ENCODE measurements around the gene CSRP3.

Gene CSRP3

DNA sequence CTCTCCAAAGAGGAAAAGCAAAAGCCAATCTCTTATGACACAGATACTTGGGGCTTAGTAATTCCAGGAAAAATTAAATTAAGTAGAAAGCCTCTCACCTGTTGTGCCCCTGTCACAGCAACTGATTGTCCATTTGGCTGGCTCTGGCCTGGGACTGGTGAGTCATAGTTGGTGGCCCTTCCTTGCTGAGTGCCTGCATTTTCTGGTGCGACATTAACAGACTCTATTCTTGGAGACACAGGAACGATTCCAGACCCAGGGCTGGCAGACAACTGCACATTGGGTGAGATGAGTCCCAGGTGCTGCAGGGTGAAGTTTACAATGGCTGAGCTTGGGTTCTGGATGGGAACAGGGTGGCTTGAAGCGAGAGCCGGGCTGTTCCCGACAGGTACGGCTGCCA lies 23.3 kb upstream of the CSRP3 start:
- no peak for DNase-seq

DNA sequence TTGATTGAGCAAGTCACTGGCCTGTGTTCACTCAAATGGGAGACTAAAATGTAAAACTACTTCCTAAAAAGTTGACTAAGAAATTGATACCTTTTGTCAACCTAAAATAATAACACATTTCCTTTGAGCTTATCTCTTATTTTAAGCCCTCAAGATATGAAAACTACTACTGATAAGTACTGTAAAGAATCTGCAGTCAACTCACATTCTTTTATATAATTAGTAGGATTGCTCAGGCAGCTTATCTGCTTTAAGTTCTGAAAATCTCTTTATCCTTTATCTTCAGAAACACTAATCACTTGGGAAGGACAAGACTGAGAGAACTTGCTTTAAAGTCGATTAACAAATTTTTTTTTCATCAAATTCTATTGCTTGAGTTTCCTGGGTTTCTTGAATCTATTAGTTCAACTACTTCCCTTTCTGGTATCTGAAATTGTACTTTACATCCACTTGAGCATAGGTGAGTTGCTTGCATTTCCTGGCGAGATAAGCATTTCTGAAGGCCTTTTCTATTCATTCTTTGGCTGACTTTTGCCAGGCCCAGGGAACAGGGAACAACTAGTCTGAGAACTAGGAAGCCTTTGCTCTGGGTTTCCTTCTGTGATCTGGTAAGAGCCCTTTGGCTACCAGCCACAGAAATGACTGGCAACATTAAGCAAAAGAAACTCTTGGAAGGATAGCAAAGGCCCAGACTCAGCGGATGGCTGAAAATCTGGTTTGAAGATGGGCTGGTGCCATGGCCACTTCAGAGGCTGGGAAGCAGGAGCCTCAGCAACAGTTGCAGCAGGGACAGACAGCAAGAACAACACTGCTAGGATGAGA lies 19.3 kb upstream of the CSRP3 start:
- no peak for DNase-seq

DNA sequence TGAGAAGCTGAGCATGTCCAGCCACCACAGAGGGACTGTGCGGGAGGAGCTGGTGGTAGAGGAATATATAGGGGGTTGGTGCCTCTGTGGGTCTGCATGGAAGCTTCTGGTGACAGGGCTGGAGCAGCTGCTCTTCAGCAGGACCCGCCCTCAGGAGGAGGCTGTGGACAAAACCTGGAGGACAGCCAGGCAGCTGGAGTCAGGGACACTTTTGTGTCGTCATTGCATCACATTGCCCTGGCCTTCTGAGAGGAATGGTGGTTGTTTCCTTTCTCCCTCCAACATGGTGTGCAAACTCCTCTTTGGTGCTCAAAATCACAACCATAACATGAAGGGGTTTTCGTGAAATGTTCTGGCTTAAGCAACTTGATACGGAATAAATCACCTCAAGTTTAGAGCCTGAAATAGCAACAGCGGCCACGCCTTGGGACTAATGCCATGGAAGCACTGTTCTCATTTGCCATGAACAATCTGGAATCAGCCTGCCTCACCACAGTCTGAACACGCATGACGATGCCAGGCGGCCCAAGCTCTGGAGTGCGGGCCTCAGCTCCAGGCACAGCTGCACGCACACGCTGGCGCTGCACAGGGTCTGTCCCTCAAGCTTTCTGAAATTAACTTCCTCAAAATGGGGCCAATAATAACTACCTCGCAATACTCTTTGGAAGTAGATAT lies 17.1 kb upstream of the CSRP3 start:
- DNase-seq: no peak

DNA sequence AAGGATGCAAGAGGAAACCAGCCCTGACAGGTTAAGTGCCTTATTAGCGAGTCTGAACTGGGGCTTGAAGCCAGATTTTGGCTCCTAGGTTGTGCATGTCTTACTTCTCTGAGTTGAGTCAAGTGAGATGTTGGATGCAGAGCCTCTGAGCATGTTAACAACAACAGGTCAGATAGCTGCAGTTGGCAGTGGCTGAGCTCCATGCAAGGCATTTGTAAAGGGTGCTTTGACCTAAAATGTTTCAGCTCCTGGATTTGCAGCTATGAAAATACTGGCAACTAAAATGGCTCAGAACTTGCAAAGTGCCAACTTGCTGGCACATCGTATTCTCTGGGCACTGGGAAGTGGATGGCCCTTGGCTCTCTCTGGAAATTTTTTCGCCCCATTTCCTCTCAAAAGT lies 16.4 kb upstream of the CSRP3 start:
- no peak for DNase-seq

DNA sequence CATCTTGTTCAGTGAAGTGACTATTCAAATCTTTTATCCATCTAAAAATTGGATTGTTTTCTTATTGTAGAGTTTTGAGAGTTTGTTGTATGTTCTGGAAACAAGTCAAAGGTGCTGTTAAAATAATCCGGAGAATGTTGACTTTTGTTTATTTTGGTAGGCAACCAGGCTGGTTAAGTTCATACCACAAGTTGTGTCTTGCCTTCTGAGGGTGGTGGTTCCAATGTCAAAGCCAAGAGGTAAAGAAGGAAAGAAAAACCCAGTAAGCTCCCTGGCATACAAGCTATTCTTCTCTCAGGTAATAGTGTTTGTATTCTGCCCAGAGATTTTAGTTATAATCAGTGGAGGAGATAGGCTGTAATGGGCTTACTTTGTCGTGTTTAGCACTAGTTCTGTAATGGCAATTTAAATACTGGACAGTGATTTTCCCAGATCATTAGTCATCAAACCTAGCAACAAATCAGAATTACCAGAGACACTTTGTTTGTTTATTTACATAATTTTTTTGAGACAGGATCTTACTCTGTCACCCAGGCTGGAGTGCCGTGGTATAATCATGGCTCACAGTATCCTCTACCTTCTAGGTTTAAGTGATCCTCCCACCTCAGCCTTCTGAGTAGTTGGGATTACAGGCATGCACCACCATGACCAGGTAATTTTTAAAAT lies 15.1 kb upstream of the CSRP3 start:
- no peak for DNase-seq

DNA sequence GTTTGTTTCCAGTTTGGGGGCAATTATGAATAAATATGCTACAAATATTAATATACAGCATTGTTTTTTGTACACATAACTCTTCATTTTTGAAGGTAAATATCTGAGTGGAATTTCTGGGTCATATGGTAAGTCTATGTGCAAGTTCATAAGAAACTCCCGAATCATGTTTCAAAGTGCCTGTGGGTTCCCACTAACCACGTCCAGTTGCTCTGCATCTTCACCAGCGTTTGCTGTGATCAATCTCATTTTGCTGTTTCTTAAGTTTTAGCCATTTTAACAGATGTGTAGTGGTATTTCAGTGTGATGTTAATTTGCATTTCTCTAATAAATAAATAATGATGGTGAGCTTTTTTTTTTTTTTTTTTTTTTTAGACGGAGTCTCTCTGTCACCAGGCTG lies 14.2 kb upstream of the CSRP3 start:
- DNase-seq: no peak

DNA sequence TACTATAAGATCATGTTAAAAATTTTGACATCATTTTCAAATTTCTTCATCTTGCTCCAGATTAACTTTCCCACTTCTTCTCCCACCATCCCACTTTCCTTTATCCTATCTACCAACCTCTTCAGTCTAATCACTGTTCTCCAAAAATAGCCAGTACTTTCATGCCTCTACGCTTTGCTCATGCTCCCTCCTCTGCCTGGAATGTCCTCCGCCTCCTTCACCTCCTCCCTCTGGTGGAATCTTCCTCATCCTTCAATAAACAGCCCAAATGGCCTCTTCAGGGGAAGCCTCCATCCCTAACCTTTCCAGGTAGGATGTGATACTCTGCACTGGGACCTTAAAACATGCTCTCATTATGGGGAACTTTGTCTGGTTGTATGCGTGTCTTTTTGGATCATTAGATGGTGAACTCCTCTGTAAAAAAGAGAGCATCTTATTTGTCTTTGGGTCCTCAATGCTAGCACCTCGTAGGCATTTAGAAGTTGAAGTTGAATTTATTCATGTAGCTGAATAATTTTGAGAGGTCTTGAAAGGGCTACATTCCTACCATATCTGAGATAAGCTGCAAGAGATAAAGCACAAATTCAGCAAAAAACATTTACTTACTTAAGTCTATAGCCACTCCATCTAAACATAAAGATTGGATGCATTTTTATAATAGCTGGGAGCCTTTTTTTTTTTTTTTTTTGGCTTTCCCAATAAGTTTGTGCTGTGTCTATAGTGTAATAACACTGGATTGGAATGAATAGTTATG lies 8.0 kb upstream of the CSRP3 start:
- no peak for DNase-seq

DNA sequence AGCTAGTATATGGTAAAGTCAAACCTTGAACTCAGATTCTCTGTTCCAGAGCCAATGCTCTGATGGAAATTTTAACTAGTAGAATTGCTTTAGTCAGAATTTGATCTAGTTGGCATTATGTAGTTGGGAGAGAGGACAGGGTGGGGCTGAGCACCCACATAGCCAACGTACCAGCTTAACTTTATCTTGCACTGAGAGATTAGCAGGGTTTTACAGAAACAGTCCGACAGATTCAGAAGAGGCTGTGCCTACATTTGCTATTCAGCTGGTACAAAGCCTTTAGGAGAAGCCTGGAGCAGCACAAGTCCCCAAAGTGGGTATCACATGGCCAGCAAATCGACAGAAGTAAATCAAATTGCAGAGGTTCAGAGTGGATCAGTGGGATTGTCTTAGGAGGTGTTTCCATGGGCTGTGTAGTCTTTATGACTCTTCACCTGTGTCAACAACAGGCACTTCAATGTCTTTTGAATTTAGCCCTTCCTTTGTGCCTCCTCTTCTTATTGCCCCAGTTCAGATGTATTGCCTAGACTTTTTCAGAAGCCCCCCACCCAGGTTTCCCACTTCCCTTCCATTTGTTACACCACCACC lies 7.3 kb upstream of the CSRP3 start:
- DNase-seq: no peak

DNA sequence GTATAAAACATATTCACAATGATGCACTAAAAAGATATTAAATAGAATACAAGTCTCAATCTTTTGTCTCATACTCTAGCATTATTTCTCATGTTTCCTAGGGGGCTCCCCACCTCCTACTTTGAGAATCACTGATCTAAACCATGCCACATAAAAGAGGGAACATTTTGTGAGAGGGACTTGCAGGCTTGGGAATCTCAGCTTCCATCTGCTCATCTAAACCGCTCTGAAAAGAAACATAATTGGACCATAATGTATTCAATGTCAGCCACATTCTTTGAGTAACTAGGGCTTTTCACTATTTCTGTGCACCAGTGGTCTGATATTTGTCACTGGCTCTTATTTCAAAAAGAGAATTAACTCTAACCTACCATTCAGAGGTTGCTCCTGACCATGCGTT lies 6.4 kb upstream of the CSRP3 start:
- no peak for DNase-seq

DNA sequence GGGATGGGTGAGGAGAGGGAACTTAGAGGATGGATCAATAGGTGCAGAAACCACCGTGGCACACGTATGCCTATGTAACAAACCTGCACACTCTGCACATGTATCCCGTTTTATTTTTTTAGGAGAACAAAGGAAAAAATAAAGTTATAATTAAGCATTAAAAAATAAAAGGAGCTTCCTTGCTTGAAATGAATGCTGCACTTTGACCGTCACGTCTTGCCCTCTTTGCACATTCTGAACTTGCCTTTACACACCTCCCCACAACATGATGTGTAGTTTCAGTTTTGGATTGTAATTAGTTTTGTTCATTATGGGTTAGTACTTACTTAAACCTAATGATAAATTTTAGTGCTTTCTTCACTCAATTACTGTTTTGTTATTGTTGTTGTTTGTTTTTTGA lies 3.1 kb upstream of the CSRP3 start:
- no peak for DNase-seq

DNA sequence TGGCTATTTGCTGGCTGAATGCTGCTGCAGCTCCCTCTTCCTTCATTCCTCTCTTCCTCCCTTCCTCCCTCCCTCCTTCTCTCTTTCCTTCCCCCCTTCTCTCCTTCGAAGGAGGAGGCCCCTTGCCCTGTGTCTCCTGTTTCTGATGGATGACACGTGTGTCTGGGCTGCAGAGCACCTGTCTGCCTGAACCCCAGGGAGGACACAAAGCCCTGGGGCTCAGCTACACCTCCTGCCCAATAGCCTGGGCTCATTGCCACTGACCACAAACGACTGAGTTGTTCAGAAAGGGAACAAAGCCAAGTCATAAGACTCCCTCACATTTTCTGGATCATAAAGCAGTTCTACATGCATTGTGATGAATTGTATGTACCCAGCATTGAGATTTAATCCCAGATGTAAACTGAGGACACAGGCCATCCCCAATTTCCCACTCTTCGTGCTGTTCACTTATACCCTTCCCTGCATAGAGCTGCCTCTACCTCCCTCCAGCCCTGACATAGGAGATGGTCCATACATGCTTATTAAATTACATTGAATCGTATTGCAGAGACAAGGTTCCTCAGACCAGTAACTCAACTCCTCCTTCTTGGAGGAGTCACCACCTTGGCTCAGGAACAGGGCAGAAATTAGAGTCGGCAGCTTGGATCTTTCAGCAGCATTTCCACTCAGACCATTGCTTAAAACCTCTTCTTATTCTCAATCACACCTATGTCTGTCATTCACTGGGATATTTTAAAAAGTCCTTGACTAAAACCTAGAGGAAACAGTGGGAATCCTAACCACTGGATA lies 1.2 kb downstream of the CSRP3 start:
- no peak for DNase-seq

DNA sequence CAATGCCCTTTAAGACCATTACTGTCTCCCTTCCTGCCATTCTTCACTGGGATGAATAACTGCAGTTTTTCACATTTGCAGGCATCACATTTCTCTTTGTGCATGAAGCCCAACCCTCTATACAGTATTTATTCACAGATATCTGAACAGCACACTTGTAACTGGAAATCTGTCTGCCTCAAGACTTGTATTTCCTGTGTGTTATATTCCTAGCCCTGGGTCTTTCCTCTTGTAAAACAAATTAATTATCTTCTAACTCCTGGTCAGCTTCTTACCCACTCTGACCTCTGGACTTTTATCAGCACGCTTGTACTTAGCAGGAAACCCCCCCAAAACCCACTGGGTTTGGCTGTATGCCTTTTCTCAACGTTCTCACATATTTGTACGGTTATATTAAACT lies 2.0 kb downstream of the CSRP3 start:
- DNase-seq: no peak

DNA sequence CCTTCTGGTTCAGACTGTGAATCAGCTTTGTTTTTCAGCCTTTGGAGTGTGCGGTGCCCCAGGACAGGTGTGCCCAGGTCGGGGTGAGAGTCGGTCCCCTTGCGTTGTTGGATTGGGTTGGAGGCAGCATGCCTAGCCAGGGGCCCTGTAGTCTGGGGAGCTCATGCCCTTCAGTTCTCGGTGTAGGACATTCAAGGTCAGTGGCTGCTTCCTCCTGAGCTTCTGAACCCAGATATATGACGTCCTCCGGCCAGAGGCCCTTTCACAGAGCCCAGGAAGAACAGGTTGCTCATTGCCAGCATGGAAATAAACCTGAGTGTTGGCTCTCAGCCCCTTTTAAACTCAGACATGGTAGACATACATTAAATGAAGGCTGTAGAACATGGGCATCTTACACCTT lies 2.7 kb downstream of the CSRP3 start:
- no peak for DNase-seq

DNA sequence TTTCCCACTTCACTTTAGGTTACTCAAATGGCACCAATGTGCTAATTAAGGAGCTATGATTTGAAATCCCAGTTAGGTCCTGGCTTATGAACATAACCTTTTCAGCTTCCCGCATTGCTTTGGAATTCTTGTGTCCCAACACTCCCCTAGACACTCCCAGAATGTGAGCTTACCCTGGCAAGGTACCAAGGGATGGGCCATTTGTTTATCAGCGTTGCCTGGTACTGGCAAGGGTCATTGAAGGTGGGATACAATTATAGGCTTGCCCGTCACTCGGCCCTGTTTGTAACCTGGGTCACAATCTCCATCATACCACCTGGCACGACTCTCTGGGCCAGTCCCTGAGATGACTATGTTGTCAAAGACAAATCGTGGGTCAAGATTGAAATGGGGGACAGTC lies 5.4 kb downstream of the CSRP3 start:
- no peak for DNase-seq

DNA sequence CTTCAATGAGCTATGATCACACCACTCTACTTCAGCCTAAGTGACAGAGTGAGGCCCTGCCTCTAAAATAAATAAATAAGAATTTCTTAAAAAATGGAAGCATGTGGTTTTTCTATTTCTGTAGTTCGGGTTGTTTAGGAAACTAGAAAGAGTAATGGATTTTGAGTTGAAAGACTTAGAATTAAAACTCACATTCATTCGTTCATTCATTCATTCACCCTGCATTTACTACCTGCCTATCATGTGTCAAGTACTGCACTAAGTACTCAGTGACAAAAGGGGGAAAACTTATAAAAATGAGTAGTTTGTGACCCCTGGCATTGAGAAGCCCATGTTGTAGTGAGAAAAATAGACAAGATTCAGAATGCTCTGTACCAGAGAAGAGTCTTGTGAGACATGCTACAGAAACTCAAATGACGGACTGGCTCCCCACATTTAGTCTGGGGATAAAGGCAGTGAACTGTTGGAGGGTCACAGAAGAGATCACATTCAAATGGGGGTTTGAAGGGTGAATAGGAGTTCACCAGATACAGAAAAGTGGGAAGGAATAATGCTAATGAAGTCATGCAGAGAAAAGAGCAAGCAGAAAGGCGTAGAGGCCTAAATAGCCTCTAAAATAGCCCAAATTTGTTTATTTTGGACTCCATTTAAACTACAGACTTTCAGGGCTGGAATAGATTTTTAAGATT lies 7.0 kb downstream of the CSRP3 start:
- no peak for DNase-seq

DNA sequence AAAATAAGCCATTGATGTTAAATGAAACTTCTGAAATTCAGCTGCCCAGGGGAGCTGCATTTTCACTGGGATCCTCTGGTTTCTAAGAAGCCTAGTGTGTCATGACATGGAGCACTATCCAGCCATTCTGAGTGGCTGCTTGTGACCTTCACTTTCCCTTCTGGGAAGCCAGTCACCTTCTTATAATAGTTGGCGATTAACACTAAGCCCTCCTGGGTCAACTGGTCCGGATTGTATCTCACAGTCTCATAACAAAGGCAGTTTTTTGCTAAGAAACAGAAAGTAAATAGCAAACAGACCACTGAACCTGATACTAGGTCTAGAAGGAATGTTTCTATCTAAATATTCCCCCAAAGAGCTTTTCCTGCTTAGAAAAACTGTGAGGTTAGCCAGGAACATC lies 7.9 kb downstream of the CSRP3 start:
- DNase-seq: no peak

DNA sequence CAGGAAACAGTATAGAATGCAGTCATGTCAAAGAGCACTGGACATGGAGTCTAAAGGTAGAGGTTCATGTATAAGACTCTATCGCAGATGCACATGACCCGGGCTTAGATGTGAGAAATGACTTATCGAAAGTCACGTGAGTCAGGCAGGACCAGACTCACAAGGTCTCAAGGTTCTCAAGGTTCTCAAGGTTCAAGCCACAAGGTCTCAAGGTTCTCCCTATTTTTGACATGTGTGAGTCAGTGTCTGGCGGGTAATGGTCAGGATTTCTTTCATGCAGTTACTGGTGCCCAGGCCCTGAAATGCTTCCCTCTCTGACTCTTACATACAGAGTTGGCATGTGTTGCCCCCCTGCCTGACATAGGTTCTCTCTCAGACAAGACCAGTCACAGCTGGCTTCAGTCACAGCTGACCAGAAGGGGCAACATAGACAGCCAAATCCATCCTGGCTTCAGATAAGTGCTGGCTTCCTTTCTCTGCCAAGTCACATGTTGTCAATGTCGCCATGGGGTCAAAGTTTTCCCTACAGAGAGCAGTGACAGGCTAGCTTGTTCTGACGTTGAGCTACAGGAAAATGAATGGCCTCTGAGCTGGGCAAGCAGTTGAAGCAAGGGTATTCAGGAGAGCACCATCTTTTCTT lies 10.1 kb downstream of the CSRP3 start:
- no peak for DNase-seq

DNA sequence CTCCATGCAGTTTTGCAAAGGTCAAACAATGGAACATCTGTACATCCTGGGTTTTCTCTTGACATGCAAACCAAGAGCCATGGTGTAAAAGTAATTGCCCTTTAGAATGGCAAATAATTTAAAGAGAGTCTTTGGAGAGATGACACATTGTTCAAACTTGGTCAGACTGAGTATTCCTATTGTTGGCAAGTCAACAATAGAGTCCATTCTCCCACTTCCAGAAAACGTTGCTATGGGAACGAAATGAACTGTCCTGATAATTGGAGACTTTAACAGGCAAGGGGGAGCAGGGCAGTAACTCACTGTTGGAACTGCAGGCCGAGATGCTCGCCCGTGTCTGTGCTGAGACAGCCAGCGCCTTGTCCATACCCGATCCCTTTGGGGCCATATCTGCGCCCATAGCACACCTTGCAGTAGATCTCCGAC lies 13.9 kb downstream of the CSRP3 start:
- no peak for DNase-seq

DNA sequence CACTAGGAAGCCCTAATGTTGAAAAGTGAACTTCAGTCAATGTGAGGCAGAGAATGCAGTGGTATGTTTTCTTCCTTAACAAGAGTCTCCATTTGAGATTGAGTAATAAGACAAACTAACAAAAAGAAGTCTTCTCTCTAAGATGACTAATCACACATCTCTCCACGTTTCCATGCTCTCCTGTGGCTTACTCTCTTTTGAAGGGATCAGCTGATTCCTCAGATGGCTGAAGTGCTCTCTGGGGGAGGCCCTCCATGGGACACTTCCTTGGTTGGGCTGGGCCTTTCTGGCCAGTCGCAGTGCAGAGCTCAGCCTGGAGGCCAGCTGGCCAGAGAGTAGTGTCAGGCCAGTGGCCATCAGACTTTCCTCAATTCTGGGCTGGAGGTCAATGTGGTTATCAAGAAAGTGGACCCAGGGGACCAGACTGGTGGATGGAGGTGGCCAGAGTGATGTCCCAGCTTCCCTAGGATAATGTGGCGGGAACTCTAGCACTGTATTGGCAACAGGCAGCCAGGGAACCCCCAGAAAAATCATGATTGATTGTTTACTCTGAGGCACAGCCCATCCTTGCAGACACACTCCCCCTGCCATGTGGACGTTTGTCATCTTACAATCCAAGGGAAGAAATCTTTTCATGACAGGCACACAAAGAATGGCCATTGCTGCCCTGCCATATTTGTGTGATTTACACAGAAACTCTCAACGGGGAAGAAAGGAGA lies 14.5 kb downstream of the CSRP3 start:
- DNase-seq: no peak

DNA sequence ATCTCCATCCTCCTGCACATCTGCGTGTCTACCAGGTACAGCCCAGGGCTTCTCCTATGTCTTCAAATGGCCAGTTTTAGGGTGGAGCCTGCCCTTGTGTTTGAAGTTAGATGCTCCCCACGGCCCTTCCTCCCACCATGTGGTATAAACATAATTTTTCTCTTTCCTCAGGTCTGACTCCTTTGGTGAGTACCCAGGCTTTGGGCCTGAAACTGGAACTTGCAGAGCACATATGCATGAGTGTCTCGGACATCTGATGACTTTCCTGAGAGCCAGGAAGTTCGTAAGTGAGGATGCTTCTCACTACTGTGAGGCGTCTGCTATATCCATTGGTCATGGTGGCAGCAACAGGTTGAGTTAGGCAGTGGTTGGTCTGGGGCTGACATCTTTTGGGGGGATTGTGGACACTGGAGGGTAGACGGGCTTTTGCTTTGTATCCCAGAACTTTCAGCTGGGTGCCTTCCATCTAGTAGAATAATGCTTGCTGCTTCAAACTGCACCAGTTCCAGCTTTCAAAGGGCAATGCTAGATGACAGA lies 16.2 kb downstream of the CSRP3 start:
- DNase-seq: no peak

Measured in activated CD4-positive, alpha-beta T cell treated with anti-CD3 and anti-CD28 coated beads for 48 hours (primary cell).